ENCODE measurements around the gene ATF4.

DNA sequence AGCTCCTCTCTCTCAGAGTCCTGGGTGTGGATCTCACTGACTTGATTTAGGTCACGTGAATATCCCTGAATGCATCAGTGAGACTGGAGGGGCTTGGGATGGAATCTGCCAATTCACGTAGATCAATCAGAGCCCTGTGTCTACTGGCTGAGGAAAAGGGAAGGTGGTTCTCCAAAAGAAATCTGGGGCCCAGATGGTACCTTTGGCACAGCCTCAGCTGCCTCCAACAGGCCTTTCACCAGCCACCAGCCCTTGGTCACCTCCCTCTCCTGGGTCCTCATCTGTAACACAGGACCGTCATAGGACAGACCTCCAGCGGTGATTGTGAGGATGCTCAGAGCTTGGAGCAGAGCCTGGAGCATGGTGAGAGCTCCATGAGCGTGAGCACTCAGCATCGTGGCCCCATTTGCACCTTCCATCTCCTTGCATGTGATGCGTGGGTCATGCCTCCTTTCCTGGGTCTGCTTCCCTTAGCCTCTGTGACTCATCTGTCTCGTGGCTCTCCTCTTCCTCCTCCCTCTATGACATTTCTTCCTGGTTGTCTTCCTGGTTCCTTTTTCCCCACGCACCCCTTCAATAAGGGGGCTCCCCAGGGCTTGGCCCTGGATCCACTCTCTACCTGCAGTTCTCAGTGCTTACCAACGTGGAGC, 25.8 kb upstream of the ATF4 start:
- TF ChIP-seq, protein P1, sequence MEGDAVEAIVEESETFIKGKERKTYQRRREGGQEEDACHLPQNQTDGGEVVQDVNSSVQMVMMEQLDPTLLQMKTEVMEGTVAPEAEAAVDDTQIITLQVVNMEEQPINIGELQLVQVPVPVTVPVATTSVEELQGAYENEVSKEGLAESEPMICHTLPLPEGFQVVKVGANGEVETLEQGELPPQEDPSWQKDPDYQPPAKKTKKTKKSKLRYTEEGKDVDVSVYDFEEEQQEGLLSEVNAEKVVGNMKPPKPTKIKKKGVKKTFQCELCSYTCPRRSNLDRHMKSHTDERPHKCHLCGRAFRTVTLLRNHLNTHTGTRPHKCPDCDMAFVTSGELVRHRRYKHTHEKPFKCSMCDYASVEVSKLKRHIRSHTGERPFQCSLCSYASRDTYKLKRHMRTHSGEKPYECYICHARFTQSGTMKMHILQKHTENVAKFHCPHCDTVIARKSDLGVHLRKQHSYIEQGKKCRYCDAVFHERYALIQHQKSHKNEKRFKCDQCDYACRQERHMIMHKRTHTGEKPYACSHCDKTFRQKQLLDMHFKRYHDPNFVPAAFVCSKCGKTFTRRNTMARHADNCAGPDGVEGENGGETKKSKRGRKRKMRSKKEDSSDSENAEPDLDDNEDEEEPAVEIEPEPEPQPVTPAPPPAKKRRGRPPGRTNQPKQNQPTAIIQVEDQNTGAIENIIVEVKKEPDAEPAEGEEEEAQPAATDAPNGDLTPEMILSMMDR (IDR thresholded peaks at IDR 0.05): no peak
- no peak for TF ChIP-seq POLR2A (IDR thresholded peaks at IDR 0.05)

All from testis (tissue), 2 donors.